HEK293 (cell line): ENCODE measurements around the gene FSHR.

Experiments
- CTCF ChIA-PET: fragments of 350-600 bp; formaldehyde crosslinking; extraction: SDS; loops from one replicate; lab custom pipeline; 2021; ENCODE audit warnings: antibody characterized with exemption; lab: Yijun Ruan, JAX
- POLR2A ChIA-PET: fragments of 300-600 bp; formaldehyde crosslinking; extraction: SDS; loops from one replicate; lab custom pipeline; 2020; ENCODE audit warnings: antibody characterized with exemption, inconsistent platforms; lab: Yijun Ruan, JAX
- H3K27ac ChIP-seq: fragments of 200-500 bp; sonication (Bioruptor generic); 2 replicates; pipeline ENCODE4 v1.5.1; 2014; ENCODE audit warnings: low read depth, low read length, control low read depth, inconsistent platforms; ENCODE audit errors: extremely low read depth
- H3K36me3 ChIP-seq, 2 experiments: fragments of 200-500 bp in 1 of 2; sonication (Bioruptor generic) in 1 of 2; 1 replicate in 1 of 2; 2 replicates in 1 of 2; pipeline ENCODE4 v1.5.1; 2014 to 2017; ENCODE audit warnings: inconsistent platforms in 2 of 2, low read length in 2 of 2; ENCODE audit not compliant: control insufficient read depth in 2 of 2, insufficient read depth in 1 of 2
- H3K4me1 ChIP-seq: fragments of 200-500 bp; sonication (Bioruptor generic); 2 replicates; pipeline ENCODE4 v1.5.1; 2014; ENCODE audit warnings: mild to moderate bottlenecking, low read length, inconsistent platforms; ENCODE audit not compliant: control insufficient read depth, insufficient read depth
- H3K4me3 ChIP-seq: 2 replicates; pipeline ENCODE4 v1.5.1; 2011; ENCODE audit warnings: low read depth, mild to moderate bottlenecking, control low read depth, low read length, moderate library complexity
- H3K9me3 ChIP-seq: fragments of 200-500 bp; sonication (Bioruptor generic); 2 replicates; pipeline ENCODE4 v1.5.1; 2014; ENCODE audit warnings: low read depth, low read length, inconsistent platforms; ENCODE audit not compliant: control insufficient read depth, insufficient read depth
- MEIS1 ChIP-seq: sonication (generic); formaldehyde crosslinking; IDR thresholded peaks from 2 replicates; pipeline ENCODE4 v1.8.1; 2022; ENCODE audit warnings: missing genetic modification reagents, mild to moderate bottlenecking, borderline replicate concordance
- OVOL3 ChIP-seq: fragments of 450-650 bp; formaldehyde crosslinking; IDR thresholded peaks from 2 replicates; pipeline ENCODE4 v1.5.1; 2016; ENCODE audit warnings: missing biosample characterization, missing genetic modification characterization
- ZBTB20 ChIP-seq: fragments of 450-650 bp; formaldehyde crosslinking; IDR thresholded peaks from 2 replicates; pipeline ENCODE4 v1.5.1; 2016; ENCODE audit warnings: missing biosample characterization, missing genetic modification characterization
- ZFP69B ChIP-seq: fragments of 450-650 bp; formaldehyde crosslinking; IDR thresholded peaks from 2 replicates; pipeline ENCODE4 v1.5.1; 2016; ENCODE audit warnings: missing biosample characterization, missing genetic modification characterization
- ZNF10 ChIP-seq: fragments of 450-650 bp; formaldehyde crosslinking; IDR thresholded peaks from 2 replicates; pipeline ENCODE4 v1.5.1; 2017; ENCODE audit warnings: missing biosample characterization, missing genetic modification characterization
- ZNF138 ChIP-seq: fragments of 450-650 bp; formaldehyde crosslinking; IDR thresholded peaks from 2 replicates; pipeline ENCODE4 v1.5.1; 2016; ENCODE audit warnings: missing biosample characterization, missing genetic modification characterization, borderline replicate concordance
- ZNF140 ChIP-seq: fragments of 450-650 bp; formaldehyde crosslinking; IDR thresholded peaks from 2 replicates; pipeline ENCODE4 v1.5.1; 2016; ENCODE audit warnings: missing biosample characterization, missing genetic modification characterization
- ZNF174 ChIP-seq: fragments of 450-650 bp; formaldehyde crosslinking; IDR thresholded peaks from 2 replicates; pipeline ENCODE4 v1.5.0; 2017; ENCODE audit warnings: missing biosample characterization, mild to moderate bottlenecking, missing genetic modification characterization
- ZNF37A ChIP-seq: fragments of 450-650 bp; IDR thresholded peaks from 2 replicates; pipeline ENCODE4 v1.5.1; 2018; ENCODE audit warnings: missing biosample characterization, missing genetic modification characterization
- ZNF391 ChIP-seq: fragments of 450-650 bp; formaldehyde crosslinking; IDR thresholded peaks from 2 replicates; pipeline ENCODE4 v1.5.1; 2016; ENCODE audit warnings: low read depth, missing biosample characterization, missing genetic modification characterization, borderline replicate concordance
- ZNF514 ChIP-seq: fragments of 450-650 bp; formaldehyde crosslinking; IDR thresholded peaks from 2 replicates; pipeline ENCODE4 v1.5.1; 2016; ENCODE audit warnings: missing biosample characterization, missing genetic modification characterization
- ZNF529 ChIP-seq: fragments of 450-650 bp; formaldehyde crosslinking; IDR thresholded peaks from 2 replicates; pipeline ENCODE4 v1.5.1; 2017; ENCODE audit warnings: missing genetic modification characterization, missing biosample characterization; ENCODE audit not compliant: insufficient replicate concordance
- ZNF558 ChIP-seq: fragments of 450-650 bp; formaldehyde crosslinking; IDR thresholded peaks from 2 replicates; pipeline ENCODE4 v1.5.1; 2016; ENCODE audit warnings: missing biosample characterization, missing genetic modification characterization
- ZNF677 ChIP-seq: fragments of 450-650 bp; IDR thresholded peaks from 2 replicates; pipeline ENCODE4 v1.5.0; 2018; ENCODE audit warnings: missing biosample characterization, mild to moderate bottlenecking, missing genetic modification characterization, moderate library complexity
- ZNF792 ChIP-seq: fragments of 450-650 bp; formaldehyde crosslinking; IDR thresholded peaks from 2 replicates; pipeline ENCODE4 v1.5.1; 2016; ENCODE audit warnings: missing biosample characterization, missing genetic modification characterization
- ZXDB ChIP-seq: fragments of 450-650 bp; formaldehyde crosslinking; IDR thresholded peaks from 2 replicates; pipeline ENCODE4 v1.5.1; 2016; ENCODE audit warnings: missing biosample characterization, missing genetic modification characterization
- TF ChIP-seq, protein P1 (sequence below): fragments of 450-650 bp; formaldehyde crosslinking; IDR thresholded peaks from 2 replicates; pipeline ENCODE4 v1.5.1; 2016; ENCODE audit warnings: missing biosample characterization, missing genetic modification characterization
- TF ChIP-seq, protein P2 (sequence below): fragments of 450-650 bp; formaldehyde crosslinking; IDR thresholded peaks from 2 replicates; pipeline ENCODE4 v1.5.1; 2016; ENCODE audit warnings: missing biosample characterization, missing genetic modification characterization
- TF ChIP-seq, protein P3 (sequence below): fragments of 450-650 bp; formaldehyde crosslinking; IDR thresholded peaks from 2 replicates; pipeline ENCODE4 v1.5.1; 2016; ENCODE audit warnings: missing biosample characterization, missing genetic modification characterization
- TF ChIP-seq, protein P4 (sequence below): fragments of 450-650 bp; formaldehyde crosslinking; IDR thresholded peaks from 2 replicates; pipeline ENCODE4 v1.5.1; 2017; ENCODE audit warnings: missing biosample characterization, mild to moderate bottlenecking, missing genetic modification characterization, moderate library complexity
- TF ChIP-seq, protein P5 (sequence below): fragments of 450-650 bp; formaldehyde crosslinking; IDR thresholded peaks from 2 replicates; pipeline ENCODE4 v1.5.1; 2016; ENCODE audit warnings: missing biosample characterization, missing genetic modification characterization
- TF ChIP-seq, protein P6 (sequence below): fragments of 450-650 bp; formaldehyde crosslinking; IDR thresholded peaks from 2 replicates; pipeline ENCODE4 v1.5.1; 2017; ENCODE audit warnings: missing biosample characterization, missing genetic modification characterization

Gene FSHR

DNA sequence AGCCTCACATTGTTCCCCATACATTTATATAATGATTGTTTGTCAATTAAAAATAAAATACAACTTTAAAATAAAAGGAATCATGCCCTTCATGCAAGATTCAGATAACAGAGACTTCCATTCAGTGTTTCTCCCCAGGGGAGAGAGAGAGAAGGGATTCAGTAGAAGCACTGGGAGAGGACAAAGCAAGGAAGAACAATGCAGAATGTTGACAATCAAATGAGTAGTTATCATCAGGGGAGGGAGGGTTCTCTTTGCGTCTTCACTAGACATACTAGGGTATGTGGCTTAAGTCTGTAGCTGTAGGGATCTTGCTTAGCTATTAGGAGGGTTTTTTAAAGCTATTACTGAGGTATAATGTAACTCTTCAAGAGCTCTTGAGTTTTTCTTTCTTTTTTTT is 30.7 kb downstream of the FSHR start (continued):
- TF ChIP-seq ZNF10 (tag by site-specific recombination) (no peak), ZNF529 (tag by site-specific recombination) (no peak)
- TF ChIP-seq, protein P1, sequence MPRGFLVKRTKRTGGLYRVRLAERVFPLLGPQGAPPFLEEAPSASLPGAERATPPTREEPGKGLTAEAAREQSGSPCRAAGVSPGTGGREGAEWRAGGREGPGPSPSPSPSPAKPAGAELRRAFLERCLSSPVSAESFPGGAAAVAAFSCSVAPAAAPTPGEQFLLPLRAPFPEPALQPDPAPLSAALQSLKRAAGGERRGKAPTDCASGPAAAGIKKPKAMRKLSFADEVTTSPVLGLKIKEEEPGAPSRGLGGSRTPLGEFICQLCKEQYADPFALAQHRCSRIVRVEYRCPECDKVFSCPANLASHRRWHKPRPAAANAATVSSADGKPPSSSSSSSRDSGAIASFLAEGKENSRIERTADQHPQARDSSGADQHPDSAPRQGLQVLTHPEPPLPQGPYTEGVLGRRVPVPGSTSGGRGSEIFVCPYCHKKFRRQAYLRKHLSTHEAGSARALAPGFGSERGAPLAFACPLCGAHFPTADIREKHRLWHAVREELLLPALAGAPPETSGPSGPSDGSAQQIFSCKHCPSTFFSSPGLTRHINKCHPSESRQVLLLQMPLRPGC (tag by site-specific recombination) = no peak
- TF ChIP-seq, protein P2, sequence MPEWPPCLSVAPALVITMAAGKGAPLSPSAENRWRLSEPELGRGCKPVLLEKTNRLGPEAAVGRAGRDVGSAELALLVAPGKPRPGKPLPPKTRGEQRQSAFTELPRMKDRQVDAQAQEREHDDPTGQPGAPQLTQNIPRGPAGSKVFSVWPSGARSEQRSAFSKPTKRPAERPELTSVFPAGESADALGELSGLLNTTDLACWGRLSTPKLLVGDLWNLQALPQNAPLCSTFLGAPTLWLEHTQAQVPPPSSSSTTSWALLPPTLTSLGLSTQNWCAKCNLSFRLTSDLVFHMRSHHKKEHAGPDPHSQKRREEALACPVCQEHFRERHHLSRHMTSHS (tag by site-specific recombination) = no peak

DNA sequence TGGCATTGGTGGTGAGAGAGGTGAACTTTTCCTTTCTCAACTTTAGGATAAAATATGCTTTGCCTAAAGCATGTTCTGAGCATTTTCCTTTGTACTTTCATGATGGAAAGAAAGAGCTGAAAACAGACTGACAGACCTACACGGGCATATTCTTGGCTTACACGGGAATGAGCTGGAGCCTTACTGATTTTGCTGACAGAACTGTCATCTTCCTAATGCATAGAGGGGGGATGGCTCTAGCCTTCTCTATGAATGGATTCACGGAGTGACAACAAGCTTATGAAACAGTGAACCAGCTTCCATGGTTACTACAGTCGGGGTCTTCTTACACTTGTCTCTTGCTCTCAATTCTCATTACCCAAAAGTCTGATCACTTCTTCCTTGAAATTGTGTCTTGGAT is 32.2 kb downstream of the FSHR start:
- Histone ChIP-seq H3K36me3 (no peaks in the 10 kb centered on the region), H3K9me3 (no peaks in the 10 kb centered on the region), H3K4me3 (no peak overlapping the region), H3K4me1 (no peaks in the 10 kb centered on the region), H3K27ac (no peak overlapping the region)
- ChIA-PET POLR2A (no interaction called here), CTCF (no interaction called here)
- TF ChIP-seq ZXDB (tag by site-specific recombination) (no peak), ZNF514 (tag by site-specific recombination) (no peak), ZNF792 (tag by site-specific recombination) (no peak), OVOL3 (tag by site-specific recombination) (no peak)

DNA sequence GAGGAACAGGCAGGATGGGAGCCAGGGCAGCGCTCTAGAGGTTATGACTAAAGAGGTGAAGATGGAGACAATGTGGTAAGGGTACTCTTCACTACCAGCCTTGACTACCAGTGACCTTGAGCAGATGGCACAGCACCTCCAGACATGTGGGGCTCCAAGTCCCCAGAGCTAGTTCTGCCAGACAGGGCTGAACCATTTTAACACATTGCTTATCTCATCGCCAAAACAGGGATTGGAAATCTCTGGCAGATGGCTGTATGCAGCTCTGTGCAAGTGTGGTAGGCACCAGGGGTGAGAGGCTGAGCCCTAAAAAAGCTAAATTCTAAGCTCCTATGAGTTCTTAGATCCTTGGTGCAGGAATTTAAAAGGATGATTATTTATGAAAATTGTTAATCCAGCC is 41.3 kb downstream of the FSHR start:
- POLR2A ChIA-PET = no interaction called here
- Histone ChIP-seq H3K4me1 (no peaks in the 10 kb centered on the region), H3K9me3 (no peaks in the 10 kb centered on the region), H3K36me3 (no peaks in the 10 kb centered on the region), H3K27ac (no peak overlapping the region), H3K4me3 (no peak overlapping the region)
- CTCF ChIA-PET = no interaction called here
- TF ChIP-seq ZFP69B (tag by site-specific recombination) = no peak
- no peak for TF ChIP-seq ZNF140
- TF ChIP-seq ZNF391 = no peak
- no peak for TF ChIP-seq ZNF174 (tag by site-specific recombination)
- TF ChIP-seq ZNF558 (tag by site-specific recombination) = no peak
- TF ChIP-seq ZNF677 (tag by site-specific recombination) = no peak
- TF ChIP-seq, protein P3, sequence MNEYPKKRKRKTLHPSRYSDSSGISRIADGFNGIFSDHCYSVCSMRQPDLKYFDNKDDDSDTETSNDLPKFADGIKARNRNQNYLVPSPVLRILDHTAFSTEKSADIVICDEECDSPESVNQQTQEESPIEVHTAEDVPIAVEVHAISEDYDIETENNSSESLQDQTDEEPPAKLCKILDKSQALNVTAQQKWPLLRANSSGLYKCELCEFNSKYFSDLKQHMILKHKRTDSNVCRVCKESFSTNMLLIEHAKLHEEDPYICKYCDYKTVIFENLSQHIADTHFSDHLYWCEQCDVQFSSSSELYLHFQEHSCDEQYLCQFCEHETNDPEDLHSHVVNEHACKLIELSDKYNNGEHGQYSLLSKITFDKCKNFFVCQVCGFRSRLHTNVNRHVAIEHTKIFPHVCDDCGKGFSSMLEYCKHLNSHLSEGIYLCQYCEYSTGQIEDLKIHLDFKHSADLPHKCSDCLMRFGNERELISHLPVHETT (tag by site-specific recombination) = no peak
- TF ChIP-seq, protein P4, sequence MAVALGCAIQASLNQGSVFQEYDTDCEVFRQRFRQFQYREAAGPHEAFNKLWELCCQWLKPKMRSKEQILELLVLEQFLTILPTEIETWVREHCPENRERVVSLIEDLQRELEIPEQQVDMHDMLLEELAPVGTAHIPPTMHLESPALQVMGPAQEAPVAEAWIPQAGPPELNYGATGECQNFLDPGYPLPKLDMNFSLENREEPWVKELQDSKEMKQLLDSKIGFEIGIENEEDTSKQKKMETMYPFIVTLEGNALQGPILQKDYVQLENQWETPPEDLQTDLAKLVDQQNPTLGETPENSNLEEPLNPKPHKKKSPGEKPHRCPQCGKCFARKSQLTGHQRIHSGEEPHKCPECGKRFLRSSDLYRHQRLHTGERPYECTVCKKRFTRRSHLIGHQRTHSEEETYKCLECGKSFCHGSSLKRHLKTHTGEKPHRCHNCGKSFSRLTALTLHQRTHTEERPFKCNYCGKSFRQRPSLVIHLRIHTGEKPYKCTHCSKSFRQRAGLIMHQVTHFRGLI (tag by site-specific recombination) = no peak
- TF ChIP-seq, protein P5, sequence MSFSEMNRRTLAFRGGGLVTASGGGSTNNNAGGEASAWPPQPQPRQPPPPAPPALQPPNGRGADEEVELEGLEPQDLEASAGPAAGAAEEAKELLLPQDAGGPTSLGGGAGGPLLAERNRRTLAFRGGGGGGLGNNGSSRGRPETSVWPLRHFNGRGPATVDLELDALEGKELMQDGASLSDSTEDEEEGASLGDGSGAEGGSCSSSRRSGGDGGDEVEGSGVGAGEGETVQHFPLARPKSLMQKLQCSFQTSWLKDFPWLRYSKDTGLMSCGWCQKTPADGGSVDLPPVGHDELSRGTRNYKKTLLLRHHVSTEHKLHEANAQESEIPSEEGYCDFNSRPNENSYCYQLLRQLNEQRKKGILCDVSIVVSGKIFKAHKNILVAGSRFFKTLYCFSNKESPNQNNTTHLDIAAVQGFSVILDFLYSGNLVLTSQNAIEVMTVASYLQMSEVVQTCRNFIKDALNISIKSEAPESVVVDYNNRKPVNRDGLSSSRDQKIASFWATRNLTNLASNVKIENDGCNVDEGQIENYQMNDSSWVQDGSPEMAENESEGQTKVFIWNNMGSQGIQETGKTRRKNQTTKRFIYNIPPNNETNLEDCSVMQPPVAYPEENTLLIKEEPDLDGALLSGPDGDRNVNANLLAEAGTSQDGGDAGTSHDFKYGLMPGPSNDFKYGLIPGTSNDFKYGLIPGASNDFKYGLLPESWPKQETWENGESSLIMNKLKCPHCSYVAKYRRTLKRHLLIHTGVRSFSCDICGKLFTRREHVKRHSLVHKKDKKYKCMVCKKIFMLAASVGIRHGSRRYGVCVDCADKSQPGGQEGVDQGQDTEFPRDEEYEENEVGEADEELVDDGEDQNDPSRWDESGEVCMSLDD (tag by site-specific recombination) = no peak
- no peak for TF ChIP-seq MEIS1 (CRISPR knock-in tag)
- TF ChIP-seq ZBTB20 (tag by site-specific recombination) = no peak
- TF ChIP-seq, protein P6, sequence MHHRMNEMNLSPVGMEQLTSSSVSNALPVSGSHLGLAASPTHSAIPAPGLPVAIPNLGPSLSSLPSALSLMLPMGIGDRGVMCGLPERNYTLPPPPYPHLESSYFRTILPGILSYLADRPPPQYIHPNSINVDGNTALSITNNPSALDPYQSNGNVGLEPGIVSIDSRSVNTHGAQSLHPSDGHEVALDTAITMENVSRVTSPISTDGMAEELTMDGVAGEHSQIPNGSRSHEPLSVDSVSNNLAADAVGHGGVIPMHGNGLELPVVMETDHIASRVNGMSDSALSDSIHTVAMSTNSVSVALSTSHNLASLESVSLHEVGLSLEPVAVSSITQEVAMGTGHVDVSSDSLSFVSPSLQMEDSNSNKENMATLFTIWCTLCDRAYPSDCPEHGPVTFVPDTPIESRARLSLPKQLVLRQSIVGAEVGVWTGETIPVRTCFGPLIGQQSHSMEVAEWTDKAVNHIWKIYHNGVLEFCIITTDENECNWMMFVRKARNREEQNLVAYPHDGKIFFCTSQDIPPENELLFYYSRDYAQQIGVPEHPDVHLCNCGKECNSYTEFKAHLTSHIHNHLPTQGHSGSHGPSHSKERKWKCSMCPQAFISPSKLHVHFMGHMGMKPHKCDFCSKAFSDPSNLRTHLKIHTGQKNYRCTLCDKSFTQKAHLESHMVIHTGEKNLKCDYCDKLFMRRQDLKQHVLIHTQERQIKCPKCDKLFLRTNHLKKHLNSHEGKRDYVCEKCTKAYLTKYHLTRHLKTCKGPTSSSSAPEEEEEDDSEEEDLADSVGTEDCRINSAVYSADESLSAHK = no peak
- TF ChIP-seq ZNF138 (tag by site-specific recombination) = no peak
- no peak for TF ChIP-seq ZNF37A (tag by site-specific recombination)
